SK-N-SH (cell line): ENCODE measurements around the gene NANOS2. TPM values are rescaled to one million over a fixed set of nuclear protein-coding genes. Genes with fewer than 3 reads are reported as not detected.

Experiments used
- CTCF ChIA-PET: fragments of 300-600, 350-600 bp; formaldehyde crosslinking; extraction: SDS; loops from one replicate; lab custom pipeline; 2021; lab: Yijun Ruan, JAX
- POLR2A ChIA-PET: fragments of 350-600 bp; sonication (Branson Sonifier 250); formaldehyde crosslinking; extraction: SDS; loops from one replicate; lab custom pipeline; 2020; ENCODE audit warnings: antibody characterized with exemption, inconsistent platforms; lab: Yijun Ruan, JAX
- DNase-seq: peaks from one replicate; pipeline ENCODE4 v3.0.0; 2012
- H2AFZ ChIP-seq: fragments of 200-600 bp; sonication (generic); 2 replicates; pipeline ENCODE4 v1.8.1; 2016; ENCODE audit warnings: antibody characterized with exemption, mild to moderate bottlenecking, low read depth
- H3F3A ChIP-seq: fragments of 200-600 bp; sonication (generic); replicated peaks from 2 replicates; pipeline ENCODE3; 2016; ENCODE audit warnings: antibody characterized with exemption, mild to moderate bottlenecking; ENCODE audit not compliant: insufficient read depth
- H3K27ac ChIP-seq, 2 experiments: fragments of 200-500 bp in 1 of 2; fragments of 200-600 bp in 1 of 2; sonication (Bioruptor generic) in 1 of 2; sonication (generic), shearing (Covaris generic) in 1 of 2; 2 replicates each; pipeline versions ENCODE4 v1.5.1 to v1.6.1; 2014 to 2016; ENCODE audit warnings: low read depth in 2 of 2, inconsistent platforms in 1 of 2, low read length in 1 of 2, mild to moderate bottlenecking in 1 of 2, mixed read lengths in 1 of 2
- H3K27me3 ChIP-seq: fragments of 200-600 bp; sonication (generic), shearing (Covaris generic); 2 replicates; pipeline ENCODE4 v1.6.1; 2016; ENCODE audit warnings: mixed run types; ENCODE audit not compliant: insufficient read depth
- H3K36me3 ChIP-seq, 2 experiments: fragments of 200-500 bp in 1 of 2; fragments of 200-600 bp in 1 of 2; sonication (Bioruptor generic) in 1 of 2; sonication (generic) in 1 of 2; replicated peaks in 1 of 2; 2 replicates each; pipeline versions ENCODE3 to v1.5.1; 2014 to 2016; ENCODE audit warnings: low read length in 1 of 2, mild to moderate bottlenecking in 1 of 2; ENCODE audit not compliant: insufficient read depth in 2 of 2, control insufficient read depth in 1 of 2
- H3K4me1 ChIP-seq, 2 experiments: fragments of 200-500 bp in 1 of 2; fragments of 200-600 bp in 1 of 2; sonication (Bioruptor generic) in 1 of 2; sonication (generic), shearing (Covaris generic) in 1 of 2; 2 replicates each; pipeline versions ENCODE4 v1.5.1 to v1.6.1; 2014 to 2016; ENCODE audit warnings: low read depth in 1 of 2, low read length in 1 of 2, mixed run types in 1 of 2; ENCODE audit not compliant: insufficient read depth in 2 of 2, control insufficient read depth in 1 of 2
- H3K4me2 ChIP-seq: fragments of 200-600 bp; sonication (generic), shearing (Covaris generic); 2 replicates; pipeline ENCODE4 v1.6.1; 2017; ENCODE audit warnings: mixed run types
- H3K4me3 ChIP-seq, 2 experiments: fragments of 200-500 bp in 1 of 2; fragments of 200-600 bp in 1 of 2; sonication (Bioruptor generic) in 1 of 2; sonication (generic), shearing (Covaris generic) in 1 of 2; 2 replicates each; pipeline versions ENCODE4 v1.5.1 to v1.8.1; 2014 to 2016; ENCODE audit warnings: low read depth in 2 of 2, inconsistent platforms in 1 of 2, low read length in 1 of 2, mild to moderate bottlenecking in 1 of 2, mixed read lengths in 1 of 2, moderate library complexity in 1 of 2
- H3K79me2 ChIP-seq: fragments of 200-600 bp; sonication (generic); 2 replicates; pipeline ENCODE4 v1.8.1; 2017; ENCODE audit warnings: mild to moderate bottlenecking; ENCODE audit not compliant: insufficient read depth
- H3K9ac ChIP-seq: fragments of 200-600 bp; sonication (generic); 2 replicates; pipeline ENCODE4 v1.6.1; 2017; ENCODE audit warnings: mixed run types
- H3K9me2 ChIP-seq: fragments of 200-600 bp; sonication (generic); 2 replicates; pipeline ENCODE4 v1.6.1; 2017; ENCODE audit warnings: mixed run types
- H3K9me3 ChIP-seq: fragments of 200-600 bp; sonication (generic); 2 replicates; pipeline ENCODE4 v1.6.1; 2017; ENCODE audit warnings: mixed run types, mild to moderate bottlenecking, moderate library complexity
- H4K20me1 ChIP-seq: fragments of 200-600 bp; sonication (generic); 2 replicates; pipeline ENCODE4 v1.6.1; 2017; ENCODE audit warnings: mild to moderate bottlenecking, mixed run types; ENCODE audit not compliant: insufficient read depth
- CHD2 ChIP-seq: fragments of 150-350 bp; IDR thresholded peaks from 2 replicates; pipeline ENCODE4 v1.6.1; 2018; ENCODE audit warnings: low read length; ENCODE audit not compliant: partially characterized antibody
- EZH2phosphoT487 ChIP-seq: fragments of 200-600 bp; sonication (generic); IDR thresholded peaks from 2 replicates; pipeline ENCODE4 v1.6.1; 2017; ENCODE audit warnings: low read depth, mixed run types, mild to moderate bottlenecking, antibody characterized with exemption, moderate library complexity, borderline replicate concordance
- FOSL2 ChIP-seq: IDR thresholded peaks from 2 replicates; pipeline ENCODE4 v1.4.0; 2012; ENCODE audit warnings: low read depth, mild to moderate bottlenecking, moderate library complexity, borderline replicate concordance
- FOXJ3 ChIP-seq: sonication (generic); formaldehyde crosslinking; IDR thresholded peaks from 2 replicates; pipeline ENCODE4 v1.5.1; 2020; ENCODE audit warnings: mild to moderate bottlenecking, missing genetic modification reagents
- FOXM1 ChIP-seq: IDR thresholded peaks from 2 replicates; pipeline ENCODE4 v1.4.0; 2012; ENCODE audit warnings: low read depth, mild to moderate bottlenecking
- GABPA ChIP-seq: IDR thresholded peaks from 2 replicates; pipeline ENCODE4 v1.4.0; 2012; ENCODE audit warnings: low read depth, mild to moderate bottlenecking
- GATA2 ChIP-seq: sonication (generic); formaldehyde crosslinking; IDR thresholded peaks from 2 replicates; pipeline ENCODE4 v1.5.0; 2020; ENCODE audit warnings: mild to moderate bottlenecking, missing genetic modification reagents
- JUND ChIP-seq: IDR thresholded peaks from 2 replicates; pipeline ENCODE4 v1.4.0; 2012
- MEF2A ChIP-seq: IDR thresholded peaks from 2 replicates; pipeline ENCODE4 v1.4.0; 2012; ENCODE audit warnings: low read depth, borderline replicate concordance
- MXI1 ChIP-seq: IDR thresholded peaks from 2 replicates; pipeline ENCODE4 v1.6.1; 2012; ENCODE audit warnings: mild to moderate bottlenecking, low read depth, low read length, improper control_type of control experiment
- NFIC ChIP-seq: IDR thresholded peaks from 2 replicates; pipeline ENCODE4 v1.4.0; 2012; ENCODE audit warnings: borderline replicate concordance
- NRF1 ChIP-seq: IDR thresholded peaks from 2 replicates; pipeline ENCODE4 v1.6.1; 2012; ENCODE audit warnings: low read depth, mild to moderate bottlenecking, low read length
- POLR2AphosphoS5 ChIP-seq: IDR thresholded peaks from 2 replicates; pipeline ENCODE4 v1.6.1; 2012; ENCODE audit warnings: low read depth, low read length
- RAD21 ChIP-seq: IDR thresholded peaks from 2 replicates; pipeline ENCODE4 v1.6.1; 2012; ENCODE audit warnings: mild to moderate bottlenecking, low read length
- RFX5 ChIP-seq: IDR thresholded peaks from 2 replicates; pipeline ENCODE4 v1.6.1; 2012; ENCODE audit warnings: mild to moderate bottlenecking, improper control_type of control experiment, low read length
- RXRA ChIP-seq: IDR thresholded peaks from 2 replicates; pipeline ENCODE4 v1.4.0; 2012; ENCODE audit warnings: low read depth, mild to moderate bottlenecking, borderline replicate concordance
- SIN3A ChIP-seq: IDR thresholded peaks from 2 replicates; pipeline ENCODE4 v1.6.1; 2012; ENCODE audit warnings: low read depth, mild to moderate bottlenecking, low read length, moderate library complexity, borderline replicate concordance
- SMC3 ChIP-seq: IDR thresholded peaks from 2 replicates; pipeline ENCODE4 v1.6.1; 2012; ENCODE audit warnings: low read depth, low read length, improper control_type of control experiment
- TCF12 ChIP-seq: IDR thresholded peaks from 2 replicates; pipeline ENCODE4 v1.4.0; 2012
- TEAD4 ChIP-seq: IDR thresholded peaks from 2 replicates; pipeline ENCODE4 v1.4.0; 2012; ENCODE audit warnings: mild to moderate bottlenecking, borderline replicate concordance; ENCODE audit not compliant: insufficient read depth
- WGBS: methylation state at CpG from one replicate; pipeline ENCODE4 v1.1.6; 2017; ENCODE audit warnings: low lambda C conversion rate; 5-methylcytosine and 5-hydroxymethylcytosine counted together
- polyA plus RNA-seq, 3 experiments: library from polyadenylated mRNA; depleted of rRNA; stranded (reverse); fragments of >200 nt; gene quantifications; 2 replicates each; pipeline ENCODE4 v1.2.3, GENCODE V29; 2012
- TF ChIP-seq, protein P1 (sequence below): IDR thresholded peaks from 2 replicates; pipeline ENCODE4 v1.4.0; 2012; ENCODE audit warnings: low read depth, borderline replicate concordance
- TF ChIP-seq, protein P2 (sequence below): IDR thresholded peaks from 2 replicates; pipeline ENCODE4 v1.4.0; 2012; ENCODE audit warnings: low read depth
- TF ChIP-seq, protein P3 (sequence below): fragments of 150-350 bp; IDR thresholded peaks from 2 replicates; pipeline ENCODE4 v1.6.1; 2017; ENCODE audit warnings: antibody characterized with exemption, low read length, low read depth, borderline replicate concordance

NANOS2 gene
- polyA plus RNA-seq, 1 of the 3 experiments (the other 2 are of a cell fraction), result not detected

GRCh38 chr19:45883586-45883880 is 31.0 kb downstream of the NANOS2 start:
- peaks cover 3 to 25% of the 10 kb centered on the region in 2 experiments for H3K36me3 ChIP-seq
- H3K9ac ChIP-seq, result no peak overlapping the region
- CTCF ChIA-PET, result interaction anchor here (0.5 to 9.9 kb wide), 11 partner anchors 16 to 601 kb away, joined by 3 to 130 read pairs (median 4); partner anchors contain the start of genes FOXA3, MYPOP, RSPH6A and SYMPK
- peaks cover 14% of the 10 kb centered on the region for H3F3A ChIP-seq
- POLR2A ChIA-PET, result no interaction called here
- no peak overlapping the region; a peak in 1 of 4 replicates for H3K27ac ChIP-seq
- H3K4me2 ChIP-seq, result peak overlapping the region; percentile 84; the same call in 1 of the 2 replicates
- no peak for TF ChIP-seq POLR2AphosphoS5
- TF ChIP-seq, protein P1, sequence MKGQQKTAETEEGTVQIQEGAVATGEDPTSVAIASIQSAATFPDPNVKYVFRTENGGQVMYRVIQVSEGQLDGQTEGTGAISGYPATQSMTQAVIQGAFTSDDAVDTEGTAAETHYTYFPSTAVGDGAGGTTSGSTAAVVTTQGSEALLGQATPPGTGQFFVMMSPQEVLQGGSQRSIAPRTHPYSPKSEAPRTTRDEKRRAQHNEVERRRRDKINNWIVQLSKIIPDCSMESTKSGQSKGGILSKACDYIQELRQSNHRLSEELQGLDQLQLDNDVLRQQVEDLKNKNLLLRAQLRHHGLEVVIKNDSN, result no peak
- no peak for TF ChIP-seq RAD21
- TF ChIP-seq GATA2 (CRISPR knock-in tag), result no peak
- TF ChIP-seq SMC3, result no peak
- TF ChIP-seq, protein P2, sequence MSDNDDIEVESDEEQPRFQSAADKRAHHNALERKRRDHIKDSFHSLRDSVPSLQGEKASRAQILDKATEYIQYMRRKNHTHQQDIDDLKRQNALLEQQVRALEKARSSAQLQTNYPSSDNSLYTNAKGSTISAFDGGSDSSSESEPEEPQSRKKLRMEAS, result no peak
- TF ChIP-seq GABPA, result no peak
- no peak for TF ChIP-seq SIN3A
- TF ChIP-seq, protein P3, sequence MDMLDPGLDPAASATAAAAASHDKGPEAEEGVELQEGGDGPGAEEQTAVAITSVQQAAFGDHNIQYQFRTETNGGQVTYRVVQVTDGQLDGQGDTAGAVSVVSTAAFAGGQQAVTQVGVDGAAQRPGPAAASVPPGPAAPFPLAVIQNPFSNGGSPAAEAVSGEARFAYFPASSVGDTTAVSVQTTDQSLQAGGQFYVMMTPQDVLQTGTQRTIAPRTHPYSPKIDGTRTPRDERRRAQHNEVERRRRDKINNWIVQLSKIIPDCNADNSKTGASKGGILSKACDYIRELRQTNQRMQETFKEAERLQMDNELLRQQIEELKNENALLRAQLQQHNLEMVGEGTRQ, result no peak
- TF ChIP-seq MXI1, result no peak
- no peak for TF ChIP-seq RFX5
- no peak for DNase-seq
- 16% methylated on average over 5 of the region's 5 CpGs for WGBS
- H3K4me1 ChIP-seq, result peaks cover 3 to 39% of the 10 kb centered on the region in 2 experiments; a peak in 2 of 4 replicates
- peaks cover 33% of the 10 kb centered on the region for H4K20me1 ChIP-seq
- no peaks in the 10 kb centered on the region for H3K9me2 ChIP-seq
- H2AFZ ChIP-seq, result no peak overlapping the region
- H3K4me3 ChIP-seq, result peak overlapping the region; percentile 24 to 57; a peak in 3 of 4 replicates
- peaks cover 29% of the 10 kb centered on the region for H3K79me2 ChIP-seq
- H3K9me3 ChIP-seq, result no peaks in the 10 kb centered on the region
- no peaks in the 10 kb centered on the region for H3K27me3 ChIP-seq

DNA sequence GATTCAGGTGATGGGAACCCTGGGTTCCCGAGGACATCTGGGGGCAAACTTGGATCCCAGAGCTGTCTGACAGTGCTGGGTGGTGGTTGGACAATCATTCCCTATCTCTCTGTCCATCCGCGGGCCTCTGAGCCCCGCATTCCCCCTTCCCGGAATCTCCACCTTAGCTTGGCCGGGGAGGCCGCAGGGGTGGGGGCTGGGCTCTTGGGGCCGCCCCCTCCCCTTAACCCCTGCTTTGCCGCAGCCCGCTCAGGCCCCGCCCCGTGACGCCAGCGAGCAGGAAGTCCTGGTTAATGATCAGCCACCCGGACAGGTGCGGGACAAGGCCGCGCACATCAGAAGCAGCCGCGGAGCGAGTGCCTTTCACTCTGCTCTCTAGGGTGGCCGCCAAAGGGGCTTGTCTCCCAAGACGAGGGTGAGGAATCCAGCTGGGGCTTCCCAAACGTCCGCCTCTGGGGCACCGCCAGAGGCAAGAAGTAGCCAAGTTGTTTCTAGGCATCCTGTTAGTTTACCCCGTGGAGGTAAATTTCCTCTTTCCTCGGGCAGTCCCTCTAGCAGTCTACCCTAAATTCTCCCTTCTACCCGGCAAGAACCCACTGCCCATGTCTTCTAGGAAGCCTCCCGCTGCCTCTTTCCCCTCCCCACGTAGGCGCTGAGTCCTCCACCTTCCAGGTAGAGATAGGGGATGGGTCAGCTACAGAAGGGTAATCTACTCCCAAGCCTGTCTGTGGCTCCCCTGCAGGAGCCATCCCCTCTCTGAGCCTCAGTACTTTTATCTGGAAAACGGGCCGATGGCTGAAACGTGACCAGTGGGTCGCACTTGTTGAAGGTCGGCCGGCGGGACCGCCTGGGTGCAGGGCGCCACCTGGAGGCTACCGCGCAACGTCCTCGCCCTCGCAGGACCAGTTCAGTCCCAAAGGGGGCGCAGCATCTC is 31.7 kb downstream of the NANOS2 start:
- Histone ChIP-seq H4K20me1 (peaks cover 33% of the 10 kb centered on the region), H3K27me3 (no peaks in the 10 kb centered on the region), H3K27ac (no peak overlapping the region), H3K4me3 (peak overlapping the region; percentile 33 to 57), H3K9ac (no peak overlapping the region), H3K9me2 (no peaks in the 10 kb centered on the region), H2AFZ (no peak overlapping the region), H3K4me1 (peaks cover 3 to 39% of the 10 kb centered on the region in 2 experiments; a peak in 2 of 4 replicates), H3K36me3 (peaks cover 3 to 25% of the 10 kb centered on the region in 2 experiments), H3F3A (peaks cover 12% of the 10 kb centered on the region), H3K9me3 (no peaks in the 10 kb centered on the region), H3K79me2 (peaks cover 29% of the 10 kb centered on the region), H3K4me2 (peak overlapping the region; percentile 84; the same call in 1 of the 2 replicates)
- ChIA-PET CTCF (interaction anchor here (0.6 to 9.9 kb wide), 26 partner anchors 9 to 472 kb away, joined by 3 to 130 read pairs (median 4); partner anchors contain the start of genes FOXA3, MYPOP, NOVA2 and QPCTL), POLR2A (interaction anchor here (0.6 to 2.8 kb wide), 5 partner anchors 13 to 66 kb away, joined by 3 to 8 read pairs (median 4); partner anchors contain the start of gene SYMPK)
- WGBS, result 35% methylated on average over 32 of the region's 47 CpGs
- peak; percentile 96 for DNase-seq
- TF ChIP-seq FOSL2 (no peak), EZH2phosphoT487 (no peak), FOXM1 (no peak), CHD2 (peak; percentile 70), FOXJ3 (CRISPR knock-in tag) (no peak), SMC3 (peak; percentile 84), TEAD4 (no peak), RXRA (no peak), POLR2AphosphoS5 (no peak), MXI1 (peak; percentile 51; the same call in 1 of the 2 replicates), GATA2 (CRISPR knock-in tag) (no peak), JUND (no peak), NFIC (no peak), MEF2A (no peak), TCF12 (no peak), NRF1 (no peak)
- TF ChIP-seq, protein P2, result no peak
